Stomach (tissue), 9 donors: ENCODE measurements around the gene CFAP161. TPM values are rescaled to one million over a fixed set of nuclear protein-coding genes. Genes with fewer than 3 reads are reported as not detected.

Source experiments
- DNase-seq, 2 donors: peaks; one replicate each; pipeline versions ENCODE4 v3.0.0 to v3.0.0-alpha.2; 2013 to 2019
- H3K27ac ChIP-seq, 5 donors: fragments of 200-600 bp in 4 of 5; sonication (generic) in 4 of 5; one replicate each; pipeline ENCODE4 v1.5.1; 2013 to 2019; ENCODE audit warnings: mild to moderate bottlenecking in 1 of 5, moderate library complexity in 1 of 5
- H3K27me3 ChIP-seq, 3 donors: fragments of 200-600 bp; sonication (generic); one replicate each; pipeline ENCODE4 v1.5.1; 2017 to 2019; ENCODE audit warnings: mixed run types in 1 of 3
- H3K36me3 ChIP-seq, 4 donors: fragments of 200-600 bp; sonication (generic); 1 replicate in 3 of 4; 2 replicates in 1 of 4; pipeline ENCODE4 v1.5.1; 2016 to 2019
- H3K4me1 ChIP-seq, 4 donors: fragments of 200-600 bp; sonication (generic); one replicate each; pipeline ENCODE4 v1.5.1; 2016 to 2019
- H3K4me3 ChIP-seq, 4 donors: fragments of 200-600 bp; sonication (generic) in 3 of 4; one replicate each; pipeline ENCODE4 v1.5.1; 2016 to 2019; ENCODE audit warnings: mild to moderate bottlenecking in 1 of 4
- H3K9me3 ChIP-seq, 4 donors: fragments of 200-600 bp; sonication (generic); one replicate each; pipeline ENCODE4 v1.5.1; 2016 to 2019
- CTCF ChIP-seq, 7 experiments: fragments of 450-650 bp in 4 of 7; fragments of 200-600 bp in 3 of 7; sonication (generic) in 3 of 7; IDR thresholded peaks; one replicate each; pipeline ENCODE4 v1.5.1; 2016 to 2019; ENCODE audit warnings: antibody characterized with exemption in 7 of 7, control low read depth in 2 of 7, mild to moderate bottlenecking in 1 of 7
- EP300 ChIP-seq: sonication (generic); formaldehyde crosslinking; IDR thresholded peaks from one replicate; pipeline ENCODE4 v1.6.1; 2017; ENCODE audit warnings: antibody characterized with exemption
- POLR2A ChIP-seq, 4 donors: fragments of 450-650 bp; IDR thresholded peaks; one replicate each; pipeline ENCODE4 v1.6.1; 2016; ENCODE audit warnings: antibody characterized with exemption in 4 of 4, control low read depth in 2 of 4, mild to moderate bottlenecking in 1 of 4, moderate library complexity in 1 of 4
- POLR2AphosphoS5 ChIP-seq, 3 donors: sonication (generic); formaldehyde crosslinking; IDR thresholded peaks; one replicate each; pipeline ENCODE4 v1.6.1; 2016; ENCODE audit warnings: antibody characterized with exemption in 3 of 3
- WGBS, 5 donors: extraction: QIAGEN DNeasy Blood & Tissue Kit in 3 of 5; methylation state at CpG; one replicate each; pipeline versions ENCODE4 v1.1.5 to v1.1.7; 2013 to 2018; 5-methylcytosine and 5-hydroxymethylcytosine counted together
- intact Hi-C: fragments of 100-400 bp; cut with DNase I; formaldehyde crosslinking; loops from one replicate; pipeline ENCODE4 v1.15.1; 2023; ENCODE audit warnings: low total_unique reads
- polyA plus RNA-seq, 3 donors: library from polyadenylated mRNA; stranded (reverse); fragments of 200-250 nt; gene quantifications; one replicate each; pipeline ENCODE4 v1.2.3, GENCODE V29; 2013
- total RNA-seq, 5 donors: library from RNA; depleted of rRNA; stranded (reverse); fragments of >200 nt; gene quantifications; one replicate each; pipeline versions ENCODE4 v1.1.0 to v1.2.3, GENCODE V29; 2014 to 2016
- donor health status: healthy with polysubstance abuse.
- donor health status: Bipolar disorder and iron deficiency.
- donor health status: healthy.

CFAP161 gene
- total and polyA plus RNA-seq, 8 donors: 0.19 to 2.6 TPM; not detected in 6

GRCh38 chr15:81185631-81186295, 51.7 kb downstream of the CFAP161 start:
- 80 to 88% (median 85%) methylated on average over 5 of the region's 5 CpGs for WGBS, 5 donors

GRCh38 chr15:81188354-81188753, 54.3 kb downstream of the CFAP161 start:
- WGBS, 5 donors: 85 to 94% (median 89%) methylated on average over 8 of the region's 8 CpGs
- no peak for DNase-seq
- H3K27ac ChIP-seq: peak overlapping the region in 2 of 5 donors; percentile 65 to 82
- intact Hi-C loops: no loop called here
- H3K4me1 ChIP-seq: peaks cover 0 to 18% (median 8%) of the 10 kb centered on the region in 4 donors
- no peak overlapping the region for H3K4me3 ChIP-seq
- no peaks in the 10 kb centered on the region for H3K27me3 ChIP-seq
- TF ChIP-seq POLR2AphosphoS5 (IDR thresholded peaks at IDR 0.05): no peak
- no peak for TF ChIP-seq CTCF (IDR thresholded peaks at IDR 0.05)
- TF ChIP-seq POLR2A (IDR thresholded peaks at IDR 0.05): no peak
- TF ChIP-seq EP300: no peak
- H3K9me3 ChIP-seq: no peaks in the 10 kb centered on the region
- no peaks in the 10 kb centered on the region for H3K36me3 ChIP-seq

More at GRCh38 chr15:81185631-81186295, 51.7 kb downstream of the CFAP161 start:
- DNase-seq: no peak
- Histone ChIP-seq H3K9me3 (no peaks in the 10 kb centered on the region), H3K27me3 (peaks cover 0 to 8% (median 0%) of the 10 kb centered on the region in 3 donors), H3K4me3 (no peak overlapping the region), H3K36me3 (no peaks in the 10 kb centered on the region), H3K4me1 (peaks cover 8 to 34% (median 11%) of the 10 kb centered on the region in 4 donors), H3K27ac (peak overlapping the region in 1 of 5 donors; percentile 35)
- TF ChIP-seq POLR2AphosphoS5 (IDR thresholded peaks at IDR 0.05) (no peak), POLR2A (IDR thresholded peaks at IDR 0.05) (no peak), CTCF (IDR thresholded peaks at IDR 0.05) (no peak), EP300 (no peak)
- intact Hi-C loops: no loop called here

DNA sequence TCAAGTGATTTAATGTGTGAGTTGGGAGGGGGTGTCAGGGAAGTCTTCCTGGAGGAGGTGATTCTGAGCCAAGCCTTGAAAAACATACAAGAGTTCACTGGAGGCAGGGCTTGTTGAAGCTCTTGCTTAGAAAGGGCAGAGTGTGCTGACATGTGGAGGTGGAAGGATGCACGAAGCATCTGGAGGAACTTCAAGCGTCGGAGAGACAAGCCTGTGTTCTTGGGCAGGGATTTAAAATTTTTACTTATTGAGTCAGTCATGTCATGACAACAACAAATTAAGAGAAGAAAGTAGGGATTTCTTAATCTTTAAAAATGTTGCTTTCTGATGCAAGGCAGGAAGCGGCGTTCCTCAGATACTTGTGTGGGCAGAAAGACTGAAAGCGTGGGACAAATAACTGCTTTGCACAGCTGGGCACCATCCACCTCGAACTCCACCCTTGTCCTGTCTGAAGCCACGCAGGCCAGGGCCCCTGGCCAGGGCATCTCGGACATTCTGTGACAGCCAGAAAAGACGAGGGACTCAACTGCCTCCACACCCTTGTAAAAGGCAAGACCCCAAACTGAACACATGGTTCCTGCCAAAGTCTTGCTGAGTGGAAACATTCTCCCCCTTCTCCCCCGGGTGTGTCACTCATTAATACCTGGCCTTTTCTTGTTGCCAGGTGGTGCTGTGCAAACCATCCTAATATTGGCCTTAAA, 55.7 kb downstream of the CFAP161 start:
- intact Hi-C loops: no loop called here
- H3K36me3 ChIP-seq: no peaks in the 10 kb centered on the region
- WGBS, 5 donors: 44 to 48% (median 48%) methylated on average over 11 of the region's 11 CpGs
- H3K27ac ChIP-seq: peak overlapping the region; percentile 13 to 82 (median 68)
- DNase-seq: peak; percentile 34 to 36
- H3K4me1 ChIP-seq: peaks cover 0 to 18% (median 8%) of the 10 kb centered on the region in 4 donors
- H3K27me3 ChIP-seq: no peaks in the 10 kb centered on the region
- TF ChIP-seq CTCF (IDR thresholded peaks at IDR 0.05) (no peak), POLR2AphosphoS5 (IDR thresholded peaks at IDR 0.05) (peak in 2 of 3 donors; percentile 43 to 55)
- H3K9me3 ChIP-seq: no peaks in the 10 kb centered on the region
- no peak overlapping the region for H3K4me3 ChIP-seq

DNA sequence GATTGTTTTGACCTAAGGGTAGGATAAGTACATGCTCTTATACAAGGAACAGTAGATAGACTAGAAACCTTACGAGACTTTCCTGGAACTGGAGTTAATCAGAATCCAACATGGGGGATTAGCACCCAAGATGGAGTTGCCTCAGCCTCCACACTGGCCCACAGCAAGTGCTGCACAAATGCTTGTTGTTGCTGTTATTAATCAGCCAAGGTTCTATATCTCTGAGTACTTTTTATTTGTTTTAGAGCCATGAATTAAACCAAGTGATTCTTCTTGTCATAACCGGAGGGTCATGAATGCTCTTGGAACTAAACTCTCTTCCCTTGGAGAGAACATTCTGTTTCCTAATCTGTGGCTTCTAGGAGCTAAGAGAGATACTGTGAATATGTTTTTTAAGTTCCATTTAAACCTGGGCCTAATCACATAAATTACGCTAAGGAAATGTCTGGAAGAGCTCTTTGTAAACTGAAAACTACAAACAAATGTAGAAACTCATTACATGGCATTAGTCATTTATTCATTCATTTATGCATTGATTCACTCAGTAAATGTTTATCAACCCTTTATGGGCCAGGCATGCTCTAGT, 56.9 kb downstream of the CFAP161 start:
- TF ChIP-seq POLR2AphosphoS5 (IDR thresholded peaks at IDR 0.05) (no peak), CTCF (IDR thresholded peaks at IDR 0.05) (no peak)
- DNase-seq: no peak
- Histone ChIP-seq H3K27me3 (no peaks in the 10 kb centered on the region), H3K4me1 (peaks cover 0 to 18% (median 8%) of the 10 kb centered on the region in 4 donors), H3K9me3 (no peaks in the 10 kb centered on the region), H3K36me3 (no peaks in the 10 kb centered on the region), H3K27ac (peak overlapping the region in 4 of 5 donors; percentile 68 to 82 (median 69)), H3K4me3 (no peak overlapping the region)
- intact Hi-C loops: no loop called here
- WGBS, 5 donors: 76 to 85% (median 79%) methylated on average over 3 of the region's 3 CpGs
